ENCODE results near the gene AIFM3. TPM values are rescaled to one million over a fixed set of nuclear protein-coding genes. Genes with fewer than 3 reads are reported as not detected.

AIFM3 gene
- total and polyA plus RNA-seq, 2 experiments from 2014 or later, result 0.45 to 1.5 TPM

- H3K4me1 Mint-ChIP-seq, result peaks cover 13% of the 10 kb centered on the region
- Histone ChIP-seq H3K4me3 (no peak overlapping the region), H4K20me1 (replicated peaks; ENCODE audit: insufficient read depth) (no peaks in the 10 kb centered on the region), H3K27ac (ENCODE audit: low read depth) (no peak overlapping the region), H3K79me2 (replicated peaks; ENCODE audit: insufficient read depth) (no peaks in the 10 kb centered on the region), H2AFZ (no peak overlapping the region), H3K36me3 (ENCODE audit: insufficient read depth) (no peaks in the 10 kb centered on the region; the same call in 1 of the 2 replicates), H3K9me2 (ENCODE audit: insufficient read depth) (0 out of 2 replicates have a peak, but pooled peaks cover 6% of the 10 kb centered on the region), H3K4me2 (no peak overlapping the region), H3F3A (replicated peaks; ENCODE audit: low read depth) (no peaks in the 10 kb centered on the region), H3K4me1 (ENCODE audit: insufficient read depth) (peaks cover 9% of the 10 kb centered on the region; the same call in 1 of the 2 replicates), H3K27me3 (ENCODE audit: insufficient read depth) (no peaks in the 10 kb centered on the region)
- no peak for DNase-seq (ENCODE audit: low spot score)
- H3K27me3 Mint-ChIP-seq (ENCODE audit: insufficient read depth, low read depth, poor library complexity), result peaks cover 31% of the 10 kb centered on the region
- H3K27ac Mint-ChIP-seq, result no peak overlapping the region
- peaks cover 6% of the 10 kb centered on the region; the same call in 1 of the 3 replicates for H3K36me3 Mint-ChIP-seq (ENCODE audit: low read depth)
- no peak overlapping the region for H3K4me3 Mint-ChIP-seq
- H3K9me3 Mint-ChIP-seq, result peaks cover 20% of the 10 kb centered on the region
- no peak for TF ChIP-seq ETS1 (IDR thresholded peaks at IDR 0.05)
- TF ChIP-seq EZH2 (IDR thresholded peaks at IDR 0.05; ENCODE audit: low read depth, unreplicated experiment), result no peak
- TF ChIP-seq STAT1 (IDR thresholded peaks at IDR 0.05; ENCODE audit: unreplicated experiment), result no peak
- no peak for TF ChIP-seq NANOG (IDR thresholded peaks at IDR 0.05; ENCODE audit: borderline replicate concordance)
- no peak for TF ChIP-seq POLR2AphosphoS5 (IDR thresholded peaks at IDR 0.05; ENCODE audit: low read depth)
- TF ChIP-seq ZNF331 (CRISPR knock-in tag; IDR thresholded peaks at IDR 0.05; ENCODE audit: low read depth), result no peak
- TF ChIP-seq, protein P1, sequence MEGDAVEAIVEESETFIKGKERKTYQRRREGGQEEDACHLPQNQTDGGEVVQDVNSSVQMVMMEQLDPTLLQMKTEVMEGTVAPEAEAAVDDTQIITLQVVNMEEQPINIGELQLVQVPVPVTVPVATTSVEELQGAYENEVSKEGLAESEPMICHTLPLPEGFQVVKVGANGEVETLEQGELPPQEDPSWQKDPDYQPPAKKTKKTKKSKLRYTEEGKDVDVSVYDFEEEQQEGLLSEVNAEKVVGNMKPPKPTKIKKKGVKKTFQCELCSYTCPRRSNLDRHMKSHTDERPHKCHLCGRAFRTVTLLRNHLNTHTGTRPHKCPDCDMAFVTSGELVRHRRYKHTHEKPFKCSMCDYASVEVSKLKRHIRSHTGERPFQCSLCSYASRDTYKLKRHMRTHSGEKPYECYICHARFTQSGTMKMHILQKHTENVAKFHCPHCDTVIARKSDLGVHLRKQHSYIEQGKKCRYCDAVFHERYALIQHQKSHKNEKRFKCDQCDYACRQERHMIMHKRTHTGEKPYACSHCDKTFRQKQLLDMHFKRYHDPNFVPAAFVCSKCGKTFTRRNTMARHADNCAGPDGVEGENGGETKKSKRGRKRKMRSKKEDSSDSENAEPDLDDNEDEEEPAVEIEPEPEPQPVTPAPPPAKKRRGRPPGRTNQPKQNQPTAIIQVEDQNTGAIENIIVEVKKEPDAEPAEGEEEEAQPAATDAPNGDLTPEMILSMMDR (conservative IDR thresholded peaks at IDR 0.05; ENCODE audit: low read depth in 2 of 2), result no peak
- no peak for TF ChIP-seq ZNF114 (CRISPR knock-in tag; IDR thresholded peaks at IDR 0.05)
- TF ChIP-seq JUNB (IDR thresholded peaks at IDR 0.05; ENCODE audit: unreplicated experiment), result no peak
- no peak for TF ChIP-seq EZH2phosphoT487 (IDR thresholded peaks at IDR 0.05; ENCODE audit: unreplicated experiment)
- TF ChIP-seq REST (IDR thresholded peaks at IDR 0.05; ENCODE audit: unreplicated experiment), result no peak
- no peak for TF ChIP-seq CREB1 (CRISPR knock-in tag; IDR thresholded peaks at IDR 0.05; ENCODE audit: low read depth)
- TF ChIP-seq ZNF462 (CRISPR knock-in tag; IDR thresholded peaks at IDR 0.05), result no peak
- no peak for ATAC-seq
Observed at GRCh38 chr22:20976291-20976877, 9.3 kb downstream of the AIFM3 start.
